Urinary bladder (tissue), 4 donors: ENCODE results near the gene CUEDC2. TPM values are rescaled to one million over a fixed set of nuclear protein-coding genes. Genes with fewer than 3 reads are reported as not detected.
A peak's percentile ranks its signal among the peaks of the same experiment; 100 is the strongest.

Source experiments
- DNase-seq: peaks from one replicate; pipeline ENCODE4 v3.0.0-alpha.2; 2015; ENCODE audit errors: extremely low spot score
- H3K27ac ChIP-seq: one replicate; pipeline ENCODE4 v1.5.1; 2013; ENCODE audit warnings: low read depth, mild to moderate bottlenecking, moderate library complexity
- H3K36me3 ChIP-seq: one replicate; pipeline ENCODE4 v1.6.1; 2013; ENCODE audit warnings: mild to moderate bottlenecking, moderate library complexity; ENCODE audit not compliant: insufficient read depth
- H3K4me1 ChIP-seq: one replicate; pipeline ENCODE4 v1.6.1; 2013; ENCODE audit warnings: mild to moderate bottlenecking, moderate library complexity; ENCODE audit not compliant: insufficient read depth
- H3K4me3 ChIP-seq: one replicate; pipeline ENCODE4 v1.5.1; 2013; ENCODE audit warnings: low read depth, low read length
- WGBS: extraction: QIAGEN DNeasy Blood & Tissue Kit; methylation state at CpG from one replicate; pipeline ENCODE4 v1.1.7; 2013; 5-methylcytosine and 5-hydroxymethylcytosine counted together
- polyA plus RNA-seq: library from polyadenylated mRNA; stranded (reverse); fragments of 200-250 nt; gene quantifications from one replicate; pipeline ENCODE4 v1.2.3, GENCODE V29; 2013
- total RNA-seq: library from RNA; depleted of rRNA; stranded (reverse); fragments of >200 nt; gene quantifications from one replicate; pipeline ENCODE4 v1.2.3, GENCODE V29; 2014
- donor health status: healthy with polysubstance abuse.
- donor health status: healthy.

Gene CUEDC2
- total and polyA plus RNA-seq, 2 donors = 26.9 to 77.9 TPM

DNA sequence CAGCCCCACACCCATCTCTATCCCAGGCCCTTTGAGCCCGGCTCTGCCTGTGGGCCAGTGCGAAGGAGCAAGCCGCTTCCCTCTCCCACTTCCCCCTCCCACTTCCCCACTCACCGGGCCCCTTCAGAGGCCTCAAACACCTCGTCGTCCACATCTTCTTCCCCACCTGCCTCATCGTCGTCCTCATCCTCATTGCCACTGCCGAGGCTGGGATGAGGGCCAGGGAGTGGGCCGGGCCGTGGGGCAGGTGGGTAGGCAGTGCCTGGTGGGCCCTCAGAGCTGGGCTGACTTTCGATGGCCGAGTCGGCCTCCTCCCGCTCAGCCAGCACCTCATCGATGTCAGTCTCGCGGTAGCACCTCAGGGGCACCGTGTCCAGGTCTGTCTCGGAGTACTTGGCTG is 17.6 kb downstream of the CUEDC2 start:
- Histone ChIP-seq H3K4me3 (no peak overlapping the region), H3K36me3 (no peaks in the 10 kb centered on the region), H3K4me1 (no peaks in the 10 kb centered on the region), H3K27ac (no peak overlapping the region)
- 45% methylated on average over 20 of the region's 20 CpGs for WGBS
- DNase-seq = no peak

DNA sequence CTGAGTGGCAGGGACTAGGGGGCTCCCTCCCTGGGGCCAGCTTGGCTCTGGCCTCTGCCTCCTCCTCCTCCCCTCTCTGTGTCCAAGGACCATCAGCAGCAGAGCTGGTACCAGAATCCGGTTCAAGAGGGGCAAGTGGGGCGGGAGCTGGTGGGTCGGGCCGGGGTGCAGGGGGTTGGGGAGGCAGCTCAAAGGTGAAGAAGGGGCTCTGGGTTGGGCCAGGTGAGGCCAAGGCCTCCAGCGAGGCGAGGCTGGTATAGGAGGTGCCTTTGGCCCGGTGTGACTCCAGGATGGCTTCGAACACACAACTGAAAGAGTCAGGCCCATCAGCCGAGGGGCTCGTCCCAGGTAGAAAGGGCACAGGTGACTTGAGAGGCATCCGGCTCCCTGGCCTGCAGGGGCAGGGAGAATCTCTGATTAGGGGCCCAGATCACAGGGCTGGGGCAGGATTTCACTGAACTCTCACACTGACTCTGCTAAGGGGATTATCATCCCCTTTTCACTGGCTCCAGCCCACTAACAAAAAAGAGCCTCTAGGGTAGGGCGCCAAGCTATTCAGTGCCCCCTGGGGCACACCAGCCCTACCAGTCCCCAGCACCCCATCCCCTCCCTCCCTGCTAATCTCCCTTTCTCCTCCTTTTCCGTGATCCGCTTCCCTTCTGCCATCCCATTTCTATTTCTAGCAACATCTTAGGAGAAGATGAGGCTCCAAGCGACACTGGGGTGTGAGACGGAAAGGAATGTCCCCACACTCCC is 18.4 kb downstream of the CUEDC2 start:
- DNase-seq = no peak
- Histone ChIP-seq H3K4me3 (no peak overlapping the region), H3K27ac (no peak overlapping the region), H3K4me1 (no peaks in the 10 kb centered on the region), H3K36me3 (no peaks in the 10 kb centered on the region)
- 77% methylated on average over 16 of the region's 16 CpGs for WGBS

DNA sequence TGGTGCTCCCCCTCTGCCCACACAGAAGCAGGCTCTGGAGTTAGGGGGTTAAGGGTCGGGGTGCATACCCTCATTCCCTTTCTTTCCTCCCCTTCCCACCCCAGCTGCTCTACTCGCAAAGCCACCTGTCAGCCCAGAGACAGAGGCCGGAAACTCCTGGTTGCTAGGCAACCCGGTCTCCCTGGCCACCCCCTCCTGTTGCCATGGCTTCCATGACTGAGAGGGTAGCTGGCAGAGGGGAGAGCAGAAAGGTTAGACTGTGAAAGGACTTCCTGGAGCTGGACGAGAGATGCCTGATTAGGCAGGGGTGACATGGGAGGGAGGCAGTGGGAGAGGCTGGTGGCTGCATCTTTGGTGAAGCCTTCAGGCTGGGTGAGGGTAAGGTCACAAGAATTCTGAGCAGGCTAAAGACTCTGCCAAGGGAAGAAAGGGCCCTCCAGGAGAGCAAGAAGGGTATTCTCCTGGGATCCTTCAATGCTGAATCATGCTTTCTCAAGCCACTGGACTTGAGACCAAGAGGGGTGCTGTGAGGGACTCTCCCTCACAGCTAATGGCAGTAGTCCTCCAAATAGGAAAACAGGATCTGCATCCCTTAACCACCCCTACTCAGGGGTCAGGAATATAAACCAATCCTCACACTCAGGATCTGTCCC is 19.2 kb downstream of the CUEDC2 start:
- DNase-seq = no peak
- 16% methylated on average over 5 of the region's 5 CpGs for WGBS
- no peak overlapping the region for H3K27ac ChIP-seq

DNA sequence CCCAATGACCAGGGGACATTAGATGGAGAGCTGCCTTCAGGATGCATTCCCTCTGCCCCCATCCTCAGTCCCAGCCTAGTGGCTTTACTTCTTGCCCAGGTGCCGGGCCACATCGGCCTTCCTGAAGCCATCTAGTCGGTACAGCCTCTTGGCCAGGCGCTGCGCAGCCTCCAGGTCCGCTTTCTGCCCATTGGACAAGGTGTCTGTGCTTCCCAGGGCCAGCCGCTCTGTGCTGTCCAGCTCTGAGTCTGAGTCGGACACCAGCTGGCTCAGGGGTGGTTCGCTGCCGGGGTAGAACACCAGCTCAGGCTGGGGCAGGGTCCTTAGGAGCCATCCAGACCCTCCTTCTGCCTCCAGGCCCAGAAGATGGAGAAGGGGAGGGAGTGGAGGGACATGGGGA is 20.1 kb downstream of the CUEDC2 start:
- WGBS = 88% methylated on average over 10 of the region's 10 CpGs

More for the DNA sequence above, 19.2 kb downstream of the CUEDC2 start:
- Histone ChIP-seq H3K4me3 (no peak overlapping the region), H3K36me3 (no peaks in the 10 kb centered on the region), H3K4me1 (no peaks in the 10 kb centered on the region)

DNA sequence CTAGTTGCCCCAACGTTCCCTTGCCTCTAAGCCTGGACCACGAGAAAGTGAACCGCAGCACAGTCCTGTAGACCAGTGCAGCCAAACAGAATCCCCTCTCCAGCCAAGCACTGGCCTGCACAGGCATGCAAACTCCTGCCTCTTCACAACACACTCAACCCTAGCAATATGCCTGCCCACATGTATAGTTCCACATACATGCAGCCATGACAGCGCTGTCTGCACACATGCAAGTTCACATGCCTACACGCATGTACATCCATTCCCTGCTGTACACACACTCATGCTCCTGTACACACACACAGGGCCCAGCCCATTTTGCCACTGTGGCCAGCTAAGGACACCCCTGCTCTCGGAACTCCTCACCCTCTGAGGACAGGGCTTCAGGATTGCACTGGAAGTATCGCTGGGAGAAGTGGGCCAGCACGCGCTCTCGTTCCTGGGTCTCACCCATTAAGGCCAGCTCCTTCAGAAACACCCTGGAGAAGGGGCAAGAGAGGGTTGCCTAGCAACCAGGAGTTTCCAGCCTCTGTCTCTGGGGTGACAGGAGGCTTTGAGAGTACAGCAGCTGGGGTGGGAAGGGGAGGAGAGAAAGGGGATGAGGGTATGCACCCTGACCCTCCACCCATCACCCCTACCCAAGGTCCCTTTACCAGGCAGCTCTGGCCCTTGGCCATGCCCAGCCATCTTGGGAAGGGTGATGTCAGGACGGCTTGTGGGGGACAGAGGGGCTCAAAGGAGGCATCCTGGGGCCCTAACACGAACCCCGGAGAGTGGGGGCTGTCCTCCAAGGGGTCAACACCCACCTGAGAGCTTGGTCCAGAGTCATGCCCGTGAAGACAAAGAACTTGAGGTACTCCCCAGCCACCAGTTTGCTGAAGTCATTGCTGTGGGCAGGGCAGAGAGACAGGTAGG is 20.8 kb downstream of the CUEDC2 start:
- Histone ChIP-seq H3K4me3 (no peak overlapping the region), H3K4me1 (no peaks in the 10 kb centered on the region), H3K27ac (no peak overlapping the region), H3K36me3 (no peaks in the 10 kb centered on the region)
- no peak for DNase-seq
- WGBS = 84% methylated on average over 14 of the region's 14 CpGs

More for the DNA sequence above, 20.1 kb downstream of the CUEDC2 start:
- no peaks in the 10 kb centered on the region for H3K36me3 ChIP-seq
- no peak overlapping the region for H3K4me3 ChIP-seq
- H3K4me1 ChIP-seq = no peaks in the 10 kb centered on the region
- DNase-seq = no peak
- H3K27ac ChIP-seq = no peak overlapping the region

DNA sequence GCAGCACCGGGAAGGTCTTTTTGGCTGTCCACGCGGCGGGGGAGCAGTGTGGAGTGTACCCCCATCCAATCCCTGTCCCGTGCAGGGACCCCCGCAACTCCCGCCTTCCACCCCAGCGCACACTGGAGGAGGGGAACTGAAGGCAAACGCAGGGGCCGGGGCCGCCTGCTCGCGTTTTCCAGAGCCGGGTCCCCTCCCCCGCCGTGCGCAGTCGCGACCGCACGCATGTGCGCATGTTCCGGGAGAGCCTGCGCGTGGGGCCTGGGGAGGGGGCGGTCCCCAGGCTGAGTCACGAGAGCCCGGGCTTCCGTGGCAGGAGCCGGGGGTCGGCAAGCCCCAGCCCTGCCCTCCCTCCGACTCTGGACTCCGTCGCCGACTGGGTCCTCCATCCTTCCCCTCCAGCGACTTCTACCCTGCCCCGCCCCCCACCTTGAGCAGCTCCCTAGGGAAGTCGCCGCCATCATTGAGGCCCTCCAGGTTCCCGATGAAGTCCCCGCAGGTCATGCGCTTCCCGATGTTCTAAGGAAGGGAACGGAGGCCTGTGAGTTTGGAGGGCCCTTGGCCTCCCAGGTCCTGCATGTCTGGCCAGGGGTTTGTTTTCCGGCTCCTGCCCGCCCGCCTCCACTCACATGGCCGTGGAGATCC is 21.8 kb downstream of the CUEDC2 start:
- H3K4me3 ChIP-seq = peak overlapping the region; percentile 17
- peak; percentile 46 for DNase-seq
- WGBS = 2% methylated on average over 48 of the region's 48 CpGs
- no peak overlapping the region for H3K27ac ChIP-seq
- H3K36me3 ChIP-seq = no peaks in the 10 kb centered on the region
- H3K4me1 ChIP-seq = no peaks in the 10 kb centered on the region

DNA sequence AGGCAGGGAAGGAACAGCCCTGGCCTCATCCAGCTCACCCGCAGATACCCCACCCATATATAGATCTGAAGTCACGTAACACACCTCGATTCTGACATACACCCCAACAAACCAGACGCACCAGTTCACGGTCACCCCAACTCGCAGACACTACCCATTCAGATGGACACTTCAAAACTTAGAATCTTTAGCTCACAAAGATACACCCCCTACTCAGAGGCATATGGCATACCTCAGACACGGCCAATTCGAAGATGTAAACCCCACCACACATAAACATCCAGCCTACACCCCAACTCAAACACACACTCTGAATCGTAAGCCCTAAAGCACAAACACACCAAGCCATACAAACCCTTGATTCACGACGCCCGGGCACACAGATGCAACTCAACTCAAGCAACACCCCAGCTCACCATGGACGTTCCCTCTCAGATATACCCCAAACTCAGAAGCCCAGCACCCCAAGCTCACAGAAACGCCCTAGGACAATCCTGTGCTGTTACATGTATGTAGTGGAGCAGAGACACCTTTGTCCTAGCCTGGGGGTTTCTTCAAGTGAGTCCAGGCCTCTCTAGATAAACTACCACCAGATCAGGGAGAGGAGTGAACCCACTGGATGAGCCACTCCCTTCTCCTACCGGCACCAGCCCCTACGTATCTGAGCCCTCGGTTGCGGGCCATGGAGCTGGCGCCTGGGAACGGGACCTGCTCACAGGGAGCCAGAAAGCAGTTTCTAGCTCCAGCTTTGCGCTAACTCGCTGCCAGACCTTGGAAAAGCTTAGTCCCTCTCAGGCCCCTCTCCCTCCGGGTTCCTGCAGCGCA is 22.6 kb downstream of the CUEDC2 start:
- Histone ChIP-seq H3K27ac (no peak overlapping the region), H3K4me1 (no peaks in the 10 kb centered on the region), H3K4me3 (peak overlapping the region; percentile 38), H3K36me3 (no peaks in the 10 kb centered on the region)
- no peak for DNase-seq
- 15% methylated on average over 24 of the region's 24 CpGs for WGBS

DNA sequence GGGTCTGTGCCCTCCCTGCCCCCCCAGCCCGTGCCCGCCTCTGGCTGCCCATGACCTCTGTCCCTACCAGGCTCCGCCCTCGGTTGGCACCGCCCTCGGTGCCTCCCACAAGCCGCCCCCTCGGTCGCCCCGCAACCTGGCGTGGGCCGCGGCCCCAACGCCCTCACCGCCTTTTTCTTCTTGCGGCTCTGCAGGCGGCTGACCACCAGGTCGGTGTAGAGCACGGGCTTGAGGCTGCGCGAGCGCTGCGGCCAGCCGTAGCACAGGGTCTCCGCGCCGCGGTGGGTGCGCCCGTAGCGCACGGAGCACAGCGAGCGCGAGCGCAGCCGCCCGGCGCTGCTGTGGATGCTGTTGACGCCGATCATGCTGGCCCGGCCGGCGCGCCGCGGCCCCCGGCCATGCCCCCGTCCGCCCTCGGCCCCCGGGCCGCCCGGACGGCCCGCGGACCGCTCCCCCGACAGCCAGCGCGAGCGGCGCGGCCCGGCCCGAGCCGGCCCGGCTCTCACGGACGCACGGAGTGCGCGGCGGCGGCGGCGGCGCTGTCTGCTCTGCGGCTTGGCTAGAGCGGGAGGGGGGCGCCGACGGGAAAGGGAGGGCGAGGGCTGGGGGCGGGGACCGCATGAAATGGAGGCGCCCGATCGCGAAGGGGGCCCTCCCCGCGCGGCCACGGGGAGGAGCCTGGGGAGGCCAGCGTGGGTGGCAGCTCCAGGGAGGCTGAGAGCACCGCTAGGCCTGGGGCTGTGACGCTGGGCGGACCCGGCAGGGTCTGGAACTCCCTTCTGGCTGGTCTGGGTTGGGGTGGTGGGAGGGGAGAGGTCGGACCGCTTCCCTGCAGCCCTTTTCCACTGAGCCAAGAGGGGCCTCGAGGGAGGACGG is 23.4 kb downstream of the CUEDC2 start:
- H3K36me3 ChIP-seq = no peaks in the 10 kb centered on the region
- peak; percentile 37 for DNase-seq
- no peak overlapping the region for H3K27ac ChIP-seq
- H3K4me3 ChIP-seq = peak overlapping the region; percentile 38
- under 1% methylated on average over 103 of the region's 103 CpGs for whole genome bisulfite sequencing
- H3K4me1 ChIP-seq = no peaks in the 10 kb centered on the region

DNA sequence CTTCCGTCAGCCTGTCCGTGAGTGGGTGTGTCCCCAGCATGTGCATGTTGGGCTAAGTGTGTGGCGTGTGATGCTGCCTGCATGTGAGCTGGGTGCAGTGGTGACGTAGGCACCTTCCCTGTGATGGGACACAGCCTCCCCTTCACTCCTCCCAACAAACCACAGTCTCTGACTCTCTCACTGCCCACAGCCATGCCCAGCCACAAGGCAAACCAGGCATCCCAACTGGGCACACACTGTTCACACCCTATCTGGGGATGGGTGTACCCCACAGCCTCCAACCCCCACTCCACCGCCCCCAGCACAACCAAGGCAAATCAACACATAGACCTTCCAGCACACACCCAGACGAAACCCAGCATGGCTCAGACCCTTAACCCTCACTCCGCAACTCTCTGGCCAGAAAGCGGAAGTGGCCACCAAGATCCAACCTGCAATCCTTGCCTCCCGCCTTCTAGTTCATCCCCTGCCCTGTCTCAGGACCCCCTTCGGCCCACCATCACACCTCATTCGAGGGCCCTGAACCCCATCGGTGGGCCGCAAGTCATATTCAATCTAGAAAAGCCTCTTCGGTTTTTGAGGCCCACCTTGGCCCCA is 24.1 kb downstream of the CUEDC2 start:
- Histone ChIP-seq H3K4me3 (peak overlapping the region; percentile 38), H3K36me3 (no peaks in the 10 kb centered on the region), H3K27ac (no peak overlapping the region), H3K4me1 (no peaks in the 10 kb centered on the region)
- 31% methylated on average over 14 of the region's 14 CpGs for WGBS
- DNase-seq = no peak

DNA sequence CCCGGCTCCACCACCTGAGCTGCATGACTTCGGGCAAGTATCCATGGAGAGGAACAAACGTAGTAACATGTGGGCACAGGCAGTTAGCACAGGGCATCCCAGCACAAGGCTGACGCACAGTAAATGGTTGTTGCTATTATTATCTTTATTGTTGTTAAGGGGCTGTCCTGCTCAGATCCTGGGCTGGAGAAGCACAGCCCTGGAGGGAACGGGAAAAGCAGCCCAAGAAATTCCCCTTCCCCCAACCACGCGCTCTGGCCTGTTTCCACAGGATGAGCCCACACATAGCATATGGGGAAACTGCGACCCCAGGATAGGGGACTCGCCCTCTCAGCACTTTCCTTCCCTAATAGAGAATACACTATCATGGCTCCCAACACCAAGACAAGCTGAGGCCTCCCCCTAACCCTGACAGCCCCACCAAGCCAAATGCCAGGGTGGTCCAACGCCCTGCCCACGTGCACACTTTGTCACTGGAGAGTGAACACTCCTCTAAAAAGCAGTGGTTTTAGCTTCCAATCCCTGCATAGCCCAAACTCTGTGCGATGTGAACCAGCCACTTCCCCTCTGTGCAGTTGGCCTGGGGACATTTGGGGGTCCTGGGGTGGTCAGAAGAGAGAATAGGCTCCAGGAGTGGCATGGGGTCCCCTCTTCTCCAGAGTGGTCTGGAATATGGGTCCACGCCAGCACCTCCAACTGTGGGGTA is 24.8 kb downstream of the CUEDC2 start:
- 53% methylated on average over 13 of the region's 13 CpGs for WGBS
- DNase-seq = no peak
- Histone ChIP-seq H3K4me1 (no peaks in the 10 kb centered on the region), H3K36me3 (no peaks in the 10 kb centered on the region), H3K27ac (no peak overlapping the region), H3K4me3 (no peak overlapping the region)

DNA sequence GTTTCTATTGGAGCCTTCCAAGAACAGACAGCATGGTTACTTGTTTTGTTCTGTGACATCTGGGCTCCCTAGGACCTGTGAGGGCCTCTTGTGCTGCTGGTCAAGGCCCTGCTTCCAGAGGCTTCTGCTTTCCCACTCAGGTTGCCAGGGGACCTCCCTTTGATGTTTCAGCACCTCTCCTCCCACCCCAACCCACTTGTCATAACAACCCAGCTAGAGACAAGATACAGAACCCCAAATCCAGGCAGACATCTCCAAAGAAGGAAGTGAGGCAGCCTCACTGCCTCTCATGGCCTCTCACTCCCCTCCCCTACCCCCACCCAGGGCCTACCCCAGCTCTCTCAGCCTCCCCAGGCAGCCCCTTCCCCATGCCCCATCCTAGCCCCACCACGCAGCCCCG is 25.6 kb downstream of the CUEDC2 start:
- H3K27ac ChIP-seq = no peak overlapping the region
- H3K36me3 ChIP-seq = no peaks in the 10 kb centered on the region
- 49% methylated on average over 2 of the region's 2 CpGs for WGBS
- no peak for DNase-seq
- no peak overlapping the region for H3K4me3 ChIP-seq
- H3K4me1 ChIP-seq = no peaks in the 10 kb centered on the region
